Activated B cell treated with CpG ODN at 0.5 μM for 24 hours (primary cell): ENCODE results near the gene MYO1E. TPM values are rescaled to one million over a fixed set of nuclear protein-coding genes. Genes with fewer than 3 reads are reported as not detected.

ENCODE experiments used
- ATAC-seq: fragments of 200-7000 bp; cut with Tn5 transposase; one replicate; pipeline ENCODE4 v1.10.0; 2021; ENCODE audit warnings: low read depth, mild to moderate bottlenecking, moderate library complexity
- CTCF ChIA-PET: fragments of 350-600 bp; sonication (Branson Sonifier 250); formaldehyde crosslinking; loops from one replicate; lab custom pipeline; 2021; ENCODE audit warnings: antibody characterized with exemption; lab: Charles Lee
- POLR2A ChIA-PET: fragments of 350-600 bp; sonication (Branson Sonifier 250); formaldehyde crosslinking; loops from one replicate; lab custom pipeline; 2021; ENCODE audit warnings: antibody characterized with exemption; lab: Charles Lee
- DNase-seq: peaks from one replicate; pipeline ENCODE4 v3.0.0; 2022
- H3K27ac Mint-ChIP-seq: one replicate; pipeline ENCODE4 v1.8.0; 2020; ENCODE audit warnings: mixed read lengths
- H3K27me3 Mint-ChIP-seq: one replicate; pipeline ENCODE4 v1.8.0; 2021; ENCODE audit warnings: mixed read lengths
- H3K36me3 Mint-ChIP-seq: one replicate; pipeline ENCODE4 v1.8.0; 2021; ENCODE audit warnings: low read depth, mixed read lengths
- H3K4me1 Mint-ChIP-seq: one replicate; pipeline ENCODE4 v1.8.0; 2021; ENCODE audit warnings: mixed read lengths
- H3K4me3 Mint-ChIP-seq: one replicate; pipeline ENCODE4 v1.8.0; 2020; ENCODE audit warnings: mild to moderate bottlenecking, mixed read lengths
- H3K9me3 Mint-ChIP-seq: one replicate; pipeline ENCODE4 v1.8.0; 2020; ENCODE audit warnings: mixed read lengths
- CTCF ChIP-seq: fragments of 200-600 bp; IDR thresholded peaks from one replicate; pipeline ENCODE4 v1.8.0; 2022; ENCODE audit warnings: antibody characterized with exemption, mild to moderate bottlenecking
- intact Hi-C: fragments of 100-400 bp; cut with micrococcal nuclease; formaldehyde crosslinking; loops from one replicate; pipeline ENCODE4 v1.15.1; 2024
- total RNA-seq: library from RNA; stranded (reverse); gene quantifications from 2 replicates; pipeline ENCODE4 v1.2.3, GENCODE V29; 2022

Gene MYO1E
- total RNA-seq, 1 donor from 2014 or later: 186 TPM

GRCh38 chr15:59119625-59120024 lies 253.0 kb downstream of the MYO1E start:
- Mint-ChIP-seq H3K4me1 (peaks cover 6% of the 10 kb centered on the region), H3K4me3 (no peak overlapping the region), H3K9me3 (no peaks in the 10 kb centered on the region), H3K36me3 (no peaks in the 10 kb centered on the region), H3K27ac (no peak overlapping the region), H3K27me3 (no peaks in the 10 kb centered on the region)
- no peak for ATAC-seq
- DNase-seq: no peak
- POLR2A ChIA-PET: interaction anchor here (0.8 kb wide), 1 partner anchor 373 kb away, joined by 6 read pairs; no protein-coding TSS in a partner anchor
- no peak for TF ChIP-seq CTCF
- CTCF ChIA-PET: no interaction called here
- intact Hi-C loops: no loop called here

GRCh38 chr15:59116771-59117170 lies 255.9 kb downstream of the MYO1E start:
- Mint-ChIP-seq H3K27ac (no peak overlapping the region), H3K9me3 (no peaks in the 10 kb centered on the region), H3K4me1 (peaks cover 6% of the 10 kb centered on the region), H3K36me3 (no peaks in the 10 kb centered on the region), H3K27me3 (no peaks in the 10 kb centered on the region), H3K4me3 (no peak overlapping the region)
- POLR2A ChIA-PET: no interaction called here
- no peak for DNase-seq
- CTCF ChIA-PET: no interaction called here
- no peak for ATAC-seq
- TF ChIP-seq CTCF: no peak
- intact Hi-C loops: no loop called here

- Mint-ChIP-seq H3K4me1 (peaks cover 6% of the 10 kb centered on the region), H3K9me3 (no peaks in the 10 kb centered on the region), H3K36me3 (no peaks in the 10 kb centered on the region), H3K27ac (no peak overlapping the region), H3K4me3 (no peak overlapping the region), H3K27me3 (no peaks in the 10 kb centered on the region)
- DNase-seq: no peak
- intact Hi-C loops: no loop called here
- ChIA-PET POLR2A (no interaction called here), CTCF (interaction anchor here (0.8 kb wide), 1 partner anchor 9 kb away, joined by 6 read pairs; no protein-coding TSS in a partner anchor)
- no peak for ATAC-seq
- TF ChIP-seq CTCF: no peak
Observed at GRCh38 chr15:59116141-59116540, 256.5 kb downstream of the MYO1E start.

- Mint-ChIP-seq H3K4me3 (no peak overlapping the region), H3K4me1 (peaks cover 6% of the 10 kb centered on the region)
Observed at GRCh38 chr15:59115047-59115446, 257.6 kb downstream of the MYO1E start.

GRCh38 chr15:59111251-59111650 lies 261.4 kb downstream of the MYO1E start:
- ChIA-PET POLR2A (interaction anchor here (0.7 kb wide), 2 partner anchors 11 to 141 kb away, joined by 4 to 5 read pairs; no protein-coding TSS in a partner anchor), CTCF (no interaction called here)
- H3K4me1 Mint-ChIP-seq: no peaks in the 10 kb centered on the region

More at GRCh38 chr15:59115047-59115446, 257.6 kb downstream of the MYO1E start:
- CTCF ChIA-PET: interaction anchor here (0.9 kb wide), 1 partner anchor 10 kb away, joined by 3 read pairs; no protein-coding TSS in a partner anchor
- ATAC-seq (no peak), DNase-seq (no peak)
- no peaks in the 10 kb centered on the region for H3K27me3 Mint-ChIP-seq
- no peaks in the 10 kb centered on the region for H3K36me3 Mint-ChIP-seq
- H3K9me3 Mint-ChIP-seq: no peaks in the 10 kb centered on the region
- no peak overlapping the region for H3K27ac Mint-ChIP-seq
- intact Hi-C loops: no loop called here
- no peak for TF ChIP-seq CTCF
- POLR2A ChIA-PET: no interaction called here

More at GRCh38 chr15:59111251-59111650, 261.4 kb downstream of the MYO1E start:
- TF ChIP-seq CTCF: no peak
- H3K4me3 Mint-ChIP-seq: no peak overlapping the region
- H3K9me3 Mint-ChIP-seq: no peaks in the 10 kb centered on the region
- intact Hi-C loops: no loop called here
- no peaks in the 10 kb centered on the region for H3K36me3 Mint-ChIP-seq
- DNase-seq: no peak
- no peak for ATAC-seq
- H3K27ac Mint-ChIP-seq: no peak overlapping the region
- H3K27me3 Mint-ChIP-seq: no peaks in the 10 kb centered on the region
